HG02678 (cell line): ENCODE data around the gene PLA2G2C.

Source experiments
- ATAC-seq: cut with Tn5 transposase; IDR thresholded peaks from one replicate; pipeline ENCODE4 v1.9.1; 2021; ENCODE audit warnings: mild to moderate bottlenecking, moderate library complexity; ENCODE audit not compliant: unreplicated experiment

The PLA2G2C gene

GRCh38 chr1:20184997-20185833 lies 1.1 kb downstream of the PLA2G2C start:
- no peak for ATAC-seq

GRCh38 chr1:20184481-20184900 lies 1.8 kb downstream of the PLA2G2C start:
- no peak for ATAC-seq

GRCh38 chr1:20183616-20184271 lies 2.6 kb downstream of the PLA2G2C start:
- no peak for ATAC-seq

DNA sequence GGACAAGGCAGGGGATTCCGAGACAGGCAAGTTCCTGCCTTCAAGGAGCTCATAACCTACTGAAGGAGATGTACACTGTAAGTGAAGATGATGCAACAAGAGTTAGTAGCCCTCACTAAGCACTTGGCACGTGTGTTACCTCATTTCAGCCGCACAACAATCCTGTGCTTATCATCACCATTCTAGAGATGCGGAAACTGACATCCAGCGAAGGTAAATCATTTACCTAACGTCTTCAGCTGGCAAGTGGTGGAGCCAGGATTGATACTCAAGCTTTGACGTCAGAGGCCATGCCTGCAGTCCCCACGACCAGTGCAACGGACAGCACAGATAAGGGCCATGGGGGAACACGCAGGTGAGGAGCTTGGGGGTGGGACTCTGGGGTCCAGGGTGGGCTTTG lies 3.3 kb downstream of the PLA2G2C start:
- no peak for ATAC-seq

DNA sequence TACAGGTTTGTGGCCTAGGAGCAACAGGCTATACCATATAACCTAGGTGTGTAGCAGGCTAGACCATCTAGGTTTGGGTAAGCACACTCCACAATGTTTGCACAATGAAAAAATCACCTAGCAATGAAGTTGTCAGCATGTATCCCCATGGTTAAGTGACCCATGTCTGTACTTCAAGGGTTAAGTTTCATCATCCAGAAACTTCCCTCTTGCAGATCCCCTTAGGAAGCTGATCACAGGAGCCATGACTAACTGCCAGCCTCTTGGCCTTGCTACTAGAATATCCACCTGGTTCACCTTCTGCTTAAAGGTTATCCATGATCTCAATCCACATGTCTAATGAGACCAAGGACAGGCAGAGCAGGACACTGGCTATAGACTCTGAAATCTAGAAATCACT lies 3.9 kb downstream of the PLA2G2C start:
- ATAC-seq = no peak

- ATAC-seq = no peak
These were observed 5.5 kb downstream of the PLA2G2C start for GRCh38 chr1:20180844-20181207.

DNA sequence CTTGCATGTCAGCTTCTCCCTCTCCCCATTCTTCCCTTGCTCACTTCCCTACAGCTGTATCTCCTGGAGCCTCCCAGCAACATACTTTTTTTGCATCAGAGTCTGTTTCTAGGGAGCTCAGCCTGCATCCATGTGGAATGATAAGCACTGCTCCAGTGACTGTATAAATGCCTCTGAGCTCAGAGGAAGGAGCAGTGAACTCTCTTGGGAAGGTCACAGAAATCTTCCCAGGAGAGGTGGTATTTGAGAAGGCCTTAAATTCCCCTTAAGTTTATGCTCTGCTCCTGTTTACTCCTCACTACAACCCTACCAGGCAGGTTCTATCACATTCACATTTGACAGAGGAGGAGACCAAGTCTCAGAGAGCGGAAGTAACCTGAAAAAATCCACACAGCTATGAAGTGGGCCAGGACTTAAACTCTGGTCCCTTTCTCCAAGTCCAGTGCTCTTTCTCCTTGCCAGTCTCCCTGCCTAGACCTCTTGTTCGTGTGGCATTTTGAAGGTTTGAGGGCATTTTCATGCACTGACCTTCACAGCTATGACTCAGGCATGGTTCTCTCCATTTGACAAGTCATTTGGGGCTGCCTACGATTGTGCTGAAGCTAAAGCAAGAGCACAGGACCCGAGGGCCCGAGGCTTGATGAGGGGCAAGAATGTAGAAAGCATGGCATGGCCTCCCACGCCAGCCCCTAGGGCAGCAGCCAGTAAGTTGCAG lies 6.0 kb downstream of the PLA2G2C start:
- no peak for ATAC-seq

DNA sequence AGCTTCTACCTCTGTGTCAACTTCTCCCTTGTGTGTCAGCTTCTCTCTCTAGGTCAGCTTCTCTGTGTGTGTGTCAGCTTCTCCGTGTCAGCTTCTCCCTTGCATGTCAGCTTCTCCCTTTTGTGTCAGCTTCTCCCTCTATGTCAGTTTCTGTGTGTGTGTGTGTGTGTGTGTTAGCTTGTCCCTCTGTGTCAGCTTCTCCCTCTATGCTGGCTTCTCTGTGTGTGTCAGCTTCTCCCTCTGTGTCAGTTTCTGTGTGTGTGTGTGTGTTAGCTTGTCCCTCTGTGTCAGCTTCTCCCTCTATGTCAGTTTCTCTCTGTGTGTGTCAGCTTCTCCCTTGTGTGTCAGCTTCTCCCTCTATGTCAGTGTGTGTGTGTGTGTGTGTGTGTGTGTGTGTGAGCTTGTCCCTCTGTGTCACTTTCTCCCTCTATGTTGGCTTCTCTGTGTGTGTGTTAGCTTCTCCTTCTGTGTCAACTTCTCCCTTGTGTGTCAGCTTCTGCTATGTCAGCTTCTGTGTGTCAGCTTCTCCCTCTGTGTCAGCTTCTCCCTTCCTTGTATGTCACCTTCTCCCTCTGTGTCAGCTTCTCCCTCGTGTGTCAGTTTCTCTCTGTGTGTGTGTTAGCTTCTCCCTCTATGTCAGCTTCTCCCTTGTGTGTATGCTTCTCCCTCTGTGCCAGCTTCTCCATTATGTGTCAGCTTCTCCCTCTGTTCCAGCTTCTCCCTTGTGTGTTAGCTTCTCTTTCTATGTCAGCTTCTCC lies 6.8 kb downstream of the PLA2G2C start:
- ATAC-seq = no peak

DNA sequence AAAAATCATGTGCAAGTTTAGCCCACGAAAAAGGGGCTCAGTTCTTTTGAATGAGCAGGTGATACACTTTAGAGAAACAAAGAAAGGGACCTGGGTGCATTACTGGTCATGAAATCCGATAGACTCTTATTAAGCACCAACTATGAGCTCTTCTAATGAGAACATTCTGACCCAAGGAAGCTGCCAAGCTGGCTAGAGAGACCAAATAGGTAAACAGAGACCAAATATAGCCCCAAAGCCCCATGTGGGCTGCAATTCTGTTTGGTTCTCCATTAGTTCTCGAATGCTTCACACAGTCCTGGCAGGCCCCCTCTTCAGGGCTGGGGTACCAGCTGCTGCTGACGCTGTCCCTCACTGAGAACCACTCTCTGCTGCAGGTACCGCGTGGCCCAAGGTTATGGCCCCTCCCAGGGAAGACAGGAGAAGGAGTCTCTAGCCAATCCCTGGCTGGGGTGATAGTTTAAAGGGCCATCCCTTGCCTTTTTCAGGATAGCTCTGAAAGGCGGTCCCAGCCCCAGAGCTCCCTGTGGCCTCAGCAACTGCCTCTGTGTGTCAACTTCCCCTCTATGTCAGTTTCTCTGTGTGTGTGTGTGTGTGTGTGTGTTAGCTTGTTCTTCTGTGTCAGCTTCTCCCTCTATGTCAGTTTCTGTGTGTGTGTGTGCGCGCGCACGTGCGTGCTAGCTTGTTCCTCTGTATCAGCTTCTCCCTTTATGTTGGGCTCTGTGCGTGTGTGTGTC lies 7.5 kb downstream of the PLA2G2C start:
- ATAC-seq = no peak

DNA sequence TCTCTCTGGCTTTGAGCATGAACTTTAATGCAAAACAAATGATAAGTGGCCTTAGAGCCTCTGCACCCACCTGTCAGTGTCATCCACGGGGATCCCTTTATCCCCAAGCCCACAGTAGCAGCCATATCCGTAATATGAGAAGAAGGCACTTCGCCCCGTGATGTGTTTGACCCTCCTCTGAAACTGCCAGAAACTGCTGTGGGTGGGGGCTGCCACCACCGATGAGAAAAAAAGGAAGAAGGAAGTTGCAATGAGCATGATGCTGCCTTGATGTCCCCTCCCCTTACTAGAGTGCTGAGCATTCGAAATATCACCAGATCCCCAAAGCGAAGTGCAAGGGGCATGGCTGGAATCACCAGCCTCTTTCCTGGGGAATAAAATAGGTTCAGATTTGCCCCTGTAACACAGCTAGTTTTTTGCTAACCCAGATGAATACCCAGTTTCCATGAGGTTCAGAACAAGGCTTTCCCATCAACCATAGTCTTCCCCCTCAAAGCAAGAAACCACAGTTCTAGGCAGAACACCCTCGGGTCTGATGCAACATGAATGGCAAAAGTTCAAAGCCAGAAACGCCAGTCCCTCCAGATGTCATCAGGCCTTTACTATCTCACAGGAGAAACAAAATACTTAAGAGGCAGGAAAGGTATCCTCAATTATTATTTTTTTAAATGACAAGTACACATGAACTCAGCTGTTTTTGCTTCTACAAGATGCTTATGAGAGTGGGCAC lies 11.2 kb downstream of the PLA2G2C start:
- ATAC-seq = no peak

GRCh38 chr1:20172033-20172590 lies 14.2 kb downstream of the PLA2G2C start:
- ATAC-seq = no peak

DNA sequence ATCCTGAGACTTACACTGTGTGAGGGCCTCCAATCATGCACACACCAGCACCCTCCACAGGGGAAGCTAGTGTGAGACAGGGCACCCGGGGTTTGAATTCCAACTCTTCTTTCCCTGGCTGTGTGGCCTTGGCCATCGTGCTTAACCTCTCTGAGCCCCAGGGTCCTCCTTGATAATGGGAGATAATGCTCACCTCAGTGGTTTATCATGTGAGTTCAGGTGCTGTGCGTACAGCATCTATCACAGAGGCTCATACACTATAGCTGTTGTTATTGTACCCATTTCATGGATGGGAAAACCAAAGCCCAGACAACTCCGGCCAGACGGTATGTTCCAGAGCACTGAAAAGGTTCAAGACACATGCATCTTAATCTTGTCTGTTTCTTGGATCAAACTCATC lies 16.4 kb downstream of the PLA2G2C start:
- no peak for ATAC-seq

DNA sequence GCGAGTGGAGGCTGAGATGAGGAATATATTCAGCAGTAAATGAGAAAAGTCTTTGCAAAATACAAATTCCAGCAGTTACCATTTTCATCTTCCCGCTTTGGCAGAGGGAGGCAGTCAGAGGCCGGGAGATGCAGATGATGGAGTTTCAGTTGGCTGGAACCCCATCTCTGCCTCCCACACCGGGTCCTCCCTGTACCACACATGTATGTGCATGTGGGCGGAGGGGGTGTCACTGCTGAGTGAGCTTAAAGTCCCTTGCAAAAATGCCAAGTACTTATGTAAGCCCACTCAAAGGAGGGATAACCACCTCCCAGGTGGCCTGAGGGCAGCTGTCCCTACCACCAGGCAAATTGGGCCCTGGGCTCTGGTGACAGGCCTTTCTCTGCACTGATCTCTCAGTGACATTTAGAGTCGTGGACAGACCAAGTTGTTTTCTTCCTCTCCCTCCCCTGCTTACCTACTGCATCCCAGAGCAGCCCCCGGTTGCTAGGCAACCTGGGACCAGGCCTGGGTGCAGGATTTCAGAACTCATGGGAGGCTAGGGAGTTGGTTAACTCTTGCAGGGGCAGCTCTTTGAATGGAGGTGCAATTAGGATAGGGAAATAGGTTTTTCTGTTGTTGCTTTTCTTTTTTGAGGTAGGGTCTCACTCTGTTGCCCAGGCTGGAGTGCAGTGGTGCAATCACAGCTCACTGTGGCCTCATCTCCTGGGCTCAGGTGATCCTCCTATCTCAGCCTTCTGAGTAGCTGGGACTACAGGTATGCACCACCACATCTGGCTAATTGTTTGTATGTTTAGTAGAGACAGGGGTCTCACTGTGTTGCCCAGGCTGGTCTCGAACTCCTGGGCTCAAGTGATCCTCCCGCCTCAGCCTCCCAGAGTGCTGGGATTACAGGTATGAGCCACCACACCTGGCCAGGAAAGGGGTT lies 17.5 kb downstream of the PLA2G2C start:
- no peak for ATAC-seq

DNA sequence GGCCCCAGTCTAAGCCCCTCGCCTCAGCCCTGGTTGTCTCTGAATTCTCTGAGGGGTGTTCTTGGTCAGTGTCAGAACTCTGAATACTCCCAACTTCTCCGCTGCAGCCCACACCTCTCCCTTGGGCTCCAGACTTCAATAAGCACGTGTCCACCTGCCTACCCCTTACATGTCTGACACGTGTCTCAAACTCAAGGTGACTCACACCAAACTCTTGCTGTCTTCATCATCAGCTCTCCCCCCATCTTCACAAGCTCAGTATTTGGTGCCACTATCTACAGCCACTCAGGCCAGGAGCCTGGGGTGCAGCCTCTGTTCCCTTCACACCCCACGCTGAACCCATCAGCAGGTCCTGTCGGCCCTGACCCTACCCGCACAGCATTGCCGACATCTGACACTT lies 19.2 kb downstream of the PLA2G2C start:
- no peak for ATAC-seq

DNA sequence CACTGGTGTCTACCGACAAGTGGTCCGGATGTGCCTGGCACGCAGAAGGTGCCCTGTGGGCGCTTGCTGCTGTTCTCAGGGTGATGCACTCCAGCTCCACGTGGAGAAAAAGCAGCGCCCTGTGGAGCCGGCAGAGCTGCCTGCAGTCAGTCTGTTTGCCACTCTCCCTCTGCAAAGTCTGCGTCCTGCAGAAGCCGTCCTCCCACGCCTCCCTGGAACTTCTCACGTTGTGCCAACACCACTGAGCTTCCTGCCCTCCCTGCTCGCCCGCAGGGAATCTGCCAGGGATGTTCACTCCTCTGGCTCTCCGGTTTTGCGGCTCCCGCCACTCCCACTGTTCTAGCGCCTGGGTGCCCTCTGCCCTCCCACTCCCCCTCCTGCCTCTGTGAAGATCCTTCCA lies 20.3 kb downstream of the PLA2G2C start:
- ATAC-seq = no peak

DNA sequence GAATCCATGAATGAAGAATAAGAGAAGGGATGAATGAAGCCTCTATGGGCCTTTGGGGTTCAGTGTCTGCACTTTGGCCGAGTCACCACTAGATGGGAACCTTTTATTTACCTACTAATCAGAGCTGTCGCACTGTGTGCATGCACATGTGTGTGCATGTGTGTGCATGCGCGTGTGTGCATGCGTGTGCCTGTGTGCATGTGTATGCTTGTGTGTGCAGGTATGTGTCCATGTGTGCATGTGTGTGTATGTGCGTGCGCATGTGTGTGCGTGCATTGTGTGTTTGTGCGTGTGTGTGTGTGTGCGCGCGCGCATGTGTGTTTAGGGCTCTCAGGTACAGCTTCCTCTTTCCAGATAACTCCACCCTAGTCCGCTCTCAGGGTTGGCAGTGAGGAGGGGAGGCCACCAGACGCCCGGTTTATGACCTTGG lies 20.8 kb downstream of the PLA2G2C start:
- ATAC-seq = no peak

DNA sequence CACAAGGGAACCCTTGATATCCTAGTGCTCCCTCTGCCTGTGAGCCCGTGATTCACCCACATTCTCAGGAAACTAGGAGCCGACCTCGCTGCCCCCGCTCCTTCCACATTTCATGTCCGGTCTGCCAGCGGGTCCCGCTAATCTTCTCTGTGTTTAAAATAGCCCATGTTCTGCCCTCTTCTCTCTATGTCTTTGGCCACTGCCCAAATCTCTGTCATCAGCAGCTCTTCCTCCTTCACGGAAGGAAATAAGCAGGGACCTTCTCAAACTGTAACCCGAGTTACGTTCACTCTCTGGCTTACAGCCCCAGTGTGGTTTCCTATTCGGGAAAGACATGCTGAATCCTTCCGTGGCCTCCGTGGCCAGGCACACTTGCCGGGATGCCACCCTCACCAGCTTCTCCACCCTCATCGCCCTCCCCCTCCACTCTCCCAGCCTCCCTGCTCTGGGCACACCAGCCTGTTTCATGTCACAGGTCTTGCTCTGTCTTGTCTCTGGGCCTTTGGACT lies 21.6 kb downstream of the PLA2G2C start:
- ATAC-seq = no peak

GRCh38 chr1:20160034-20160433 lies 26.3 kb downstream of the PLA2G2C start:
- ATAC-seq = no peak
